GM18520 (cell line): Measurements from ENCODE around the gene SLC22A3.

Experiments used
- ATAC-seq: cut with Tn5 transposase; IDR thresholded peaks from one replicate; pipeline ENCODE4 v1.9.1; 2021; ENCODE audit not compliant: unreplicated experiment

The SLC22A3 gene

GRCh38 chr6:160400446-160400845 lies 52.3 kb downstream of the SLC22A3 start:
- ATAC-seq, result no peak

- ATAC-seq, result no peak
These were observed 60.4 kb downstream of the SLC22A3 start for GRCh38 chr6:160408528-160408927.

- ATAC-seq, result no peak
These were observed 64.8 kb downstream of the SLC22A3 start for GRCh38 chr6:160412993-160413392.

- no peak for ATAC-seq
These were observed 69.0 kb downstream of the SLC22A3 start for GRCh38 chr6:160417146-160417545.

- ATAC-seq, result no peak
These were observed 69.4 kb downstream of the SLC22A3 start for GRCh38 chr6:160417550-160417949.

GRCh38 chr6:160418370-160418769 lies 70.2 kb downstream of the SLC22A3 start:
- ATAC-seq, result no peak

GRCh38 chr6:160419488-160419887 lies 71.3 kb downstream of the SLC22A3 start:
- no peak for ATAC-seq

- ATAC-seq, result no peak
These were observed 72.2 kb downstream of the SLC22A3 start for GRCh38 chr6:160420253-160420968.

GRCh38 chr6:160420969-160421556 lies 72.9 kb downstream of the SLC22A3 start:
- no peak for ATAC-seq

- ATAC-seq, result no peak
These were observed 73.7 kb downstream of the SLC22A3 start for GRCh38 chr6:160421854-160422253.

GRCh38 chr6:160424256-160424655 lies 76.1 kb downstream of the SLC22A3 start:
- ATAC-seq, result no peak

- ATAC-seq, result no peak
These were observed 78.0 kb downstream of the SLC22A3 start for GRCh38 chr6:160426136-160426535.

GRCh38 chr6:160427312-160428068 lies 79.3 kb downstream of the SLC22A3 start:
- ATAC-seq, result no peak

- no peak for ATAC-seq
These were observed 79.9 kb downstream of the SLC22A3 start for GRCh38 chr6:160428069-160428430.

- no peak for ATAC-seq
These were observed 80.8 kb downstream of the SLC22A3 start for GRCh38 chr6:160428818-160429619.

GRCh38 chr6:160429620-160429895 lies 81.4 kb downstream of the SLC22A3 start:
- no peak for ATAC-seq

GRCh38 chr6:160430203-160430602 lies 82.0 kb downstream of the SLC22A3 start:
- no peak for ATAC-seq

GRCh38 chr6:160430751-160431150 lies 82.6 kb downstream of the SLC22A3 start:
- ATAC-seq, result no peak

- ATAC-seq, result no peak
These were observed 83.0 kb downstream of the SLC22A3 start for GRCh38 chr6:160431226-160431625.

- ATAC-seq, result no peak
These were observed 83.7 kb downstream of the SLC22A3 start for GRCh38 chr6:160431791-160432404.

- no peak for ATAC-seq
These were observed 87.8 kb downstream of the SLC22A3 start for GRCh38 chr6:160435935-160436334.
